Right renal cortex interstitium (tissue), 3 donors: ENCODE data around the gene PLXNB1. TPM values are rescaled to one million over a fixed set of nuclear protein-coding genes. Genes with fewer than 3 reads are reported as not detected.
A peak's percentile ranks its signal among the peaks of the same experiment; 100 is the strongest.

Experiments used
- DNase-seq, 3 donors: peaks; one replicate each; pipeline ENCODE4 v3.0.0-alpha.2; 2013; ENCODE audit warnings: low read depth in 3 of 3, low spot score in 2 of 3
- polyA plus RNA-seq, 3 donors: library from polyadenylated mRNA; unstranded; fragments of 120-200 nt; gene quantifications; one replicate each; pipeline ENCODE4 v1.2.1, GENCODE V29; 2013; ENCODE audit not compliant: insufficient read length in 3 of 3

The PLXNB1 gene
- polyA plus RNA-seq, 3 donors, result 140 to 172 (median 150) TPM

- peak in 1 of 3 donors; percentile 71 for DNase-seq
Observed at GRCh38 chr3:48435774-48436476, 6.0 kb upstream of the PLXNB1 start.

- DNase-seq, result no peak
Observed at GRCh38 chr3:48435223-48435595, 5.3 kb upstream of the PLXNB1 start.

GRCh38 chr3:48434591-48435222, 4.8 kb upstream of the PLXNB1 start:
- no peak for DNase-seq

- DNase-seq, result no peak
Observed at GRCh38 chr3:48433472-48434118, 3.7 kb upstream of the PLXNB1 start.

DNA sequence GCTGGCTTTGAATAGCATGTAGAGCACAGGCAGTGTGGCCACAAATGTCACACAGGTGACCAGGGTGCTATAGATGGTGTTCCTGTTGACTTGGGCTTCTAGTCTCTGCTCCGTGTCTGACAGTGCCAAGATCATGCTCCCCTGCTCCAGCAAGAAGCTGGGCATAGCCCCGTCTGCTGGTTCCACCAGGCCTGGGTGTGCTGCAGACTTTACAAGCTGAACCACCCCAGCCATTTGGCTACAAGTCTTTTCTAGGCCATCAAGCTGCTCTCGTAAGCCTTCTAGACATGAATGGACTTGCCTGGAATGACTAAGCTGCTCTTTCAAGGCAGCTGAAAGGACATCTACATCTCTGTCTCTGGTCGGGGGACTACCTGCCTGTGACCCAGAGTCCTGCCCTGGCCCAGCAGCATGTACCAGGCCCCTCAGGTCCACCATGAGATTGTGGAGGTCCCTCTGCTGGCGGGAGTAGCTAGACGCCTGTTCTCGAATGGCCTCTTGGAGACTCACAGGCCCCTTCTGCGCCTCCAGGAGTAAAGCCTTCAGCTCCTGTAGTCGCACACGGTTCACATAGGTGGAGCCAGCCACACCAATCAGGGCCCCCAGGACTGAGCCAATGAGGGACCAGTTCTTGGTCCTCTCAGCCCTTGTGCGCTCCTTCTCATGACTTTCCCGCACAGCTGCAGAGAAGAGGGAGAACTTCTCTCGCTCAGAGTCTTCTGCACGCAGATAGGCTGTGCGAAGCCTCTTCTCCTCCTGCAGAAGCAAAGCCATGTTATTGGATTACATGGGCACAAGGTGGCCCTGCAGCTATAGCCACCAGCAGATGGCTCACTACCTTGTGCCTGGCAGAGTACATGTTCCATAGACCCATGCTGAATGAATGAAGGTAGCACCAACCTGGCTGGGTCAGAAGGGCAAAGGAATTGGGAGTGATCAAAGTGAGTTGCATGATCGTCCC, 2.8 kb upstream of the PLXNB1 start:
- DNase-seq, result no peak

DNA sequence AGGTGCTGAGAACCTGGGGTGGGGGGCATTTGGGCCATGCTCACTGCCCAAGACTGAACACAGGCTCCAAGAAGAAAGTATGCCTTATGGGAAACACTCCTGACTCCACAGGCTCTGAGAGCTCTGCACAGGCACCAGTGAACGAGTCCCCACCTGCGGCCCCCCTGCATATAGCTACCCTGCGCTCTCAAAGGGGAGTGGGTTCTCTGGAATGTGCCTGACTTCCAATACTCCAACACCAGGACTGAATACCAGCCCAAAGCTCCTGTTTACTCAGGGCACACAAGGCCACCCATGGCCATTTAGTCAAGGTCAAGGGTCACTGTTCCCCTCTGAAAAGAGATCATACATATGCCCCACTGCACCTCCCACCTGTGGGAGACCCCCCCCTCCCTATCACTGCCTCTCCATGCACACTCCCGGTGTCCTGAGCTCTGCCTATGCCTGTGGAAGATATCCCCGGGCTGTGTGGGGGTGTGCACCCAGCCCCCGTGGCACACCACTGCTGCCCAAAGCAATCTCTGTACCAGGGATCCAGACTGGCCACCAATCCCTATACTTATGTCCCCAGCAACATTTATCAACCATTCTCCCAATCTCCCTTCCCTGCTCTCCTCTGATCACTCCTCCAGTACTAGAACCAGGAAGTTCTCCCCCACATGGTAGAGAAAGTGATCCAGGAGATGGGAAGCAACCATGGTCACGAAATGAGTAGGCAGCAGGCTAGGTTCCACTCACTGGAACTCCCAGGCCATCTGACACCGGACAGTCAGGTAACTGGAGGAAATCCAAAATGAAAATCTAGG, 1.5 kb upstream of the PLXNB1 start:
- no peak for DNase-seq

GRCh38 chr3:48430708-48431101, 819 bp upstream of the PLXNB1 start:
- DNase-seq, result no peak

GRCh38 chr3:48429317-48429959, 448 bp downstream of the PLXNB1 start:
- no peak for DNase-seq

DNA sequence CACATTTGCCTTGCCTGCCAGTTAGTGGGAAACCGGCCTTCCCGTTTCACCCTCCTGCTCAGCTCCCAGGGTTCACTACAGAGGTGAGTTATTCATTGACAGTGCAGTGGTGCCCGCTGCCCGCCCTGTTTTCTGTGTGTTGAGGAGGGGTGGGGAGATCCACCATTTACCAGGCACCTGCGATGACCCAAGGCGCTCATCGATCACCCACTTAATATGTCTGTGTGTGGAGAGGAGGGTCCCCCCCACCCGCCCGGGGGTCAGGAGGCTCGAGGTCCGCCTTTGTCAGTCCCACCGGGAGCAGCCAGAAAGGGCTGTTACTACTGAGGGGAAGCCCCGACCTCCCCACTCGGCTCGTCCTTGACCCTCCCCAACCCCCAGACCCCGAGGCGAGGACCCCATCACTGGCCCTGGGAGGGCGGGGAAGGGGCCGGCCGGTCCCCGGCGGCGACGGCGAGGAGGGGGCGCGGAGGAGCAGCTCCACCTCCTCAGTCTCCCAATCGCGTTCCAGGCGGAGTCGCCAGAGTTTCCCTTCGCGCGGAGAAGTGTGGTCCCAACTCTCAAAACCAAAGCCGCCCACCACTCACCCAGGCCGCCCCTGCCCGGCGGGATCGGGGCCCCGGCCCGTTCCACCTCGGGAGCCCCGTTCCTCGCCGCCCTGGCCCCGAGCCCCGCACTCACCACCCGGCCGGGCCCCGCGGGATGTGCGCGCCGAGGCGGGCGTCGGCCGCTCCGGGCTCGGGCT, 1.1 kb downstream of the PLXNB1 start:
- no peak for DNase-seq

DNA sequence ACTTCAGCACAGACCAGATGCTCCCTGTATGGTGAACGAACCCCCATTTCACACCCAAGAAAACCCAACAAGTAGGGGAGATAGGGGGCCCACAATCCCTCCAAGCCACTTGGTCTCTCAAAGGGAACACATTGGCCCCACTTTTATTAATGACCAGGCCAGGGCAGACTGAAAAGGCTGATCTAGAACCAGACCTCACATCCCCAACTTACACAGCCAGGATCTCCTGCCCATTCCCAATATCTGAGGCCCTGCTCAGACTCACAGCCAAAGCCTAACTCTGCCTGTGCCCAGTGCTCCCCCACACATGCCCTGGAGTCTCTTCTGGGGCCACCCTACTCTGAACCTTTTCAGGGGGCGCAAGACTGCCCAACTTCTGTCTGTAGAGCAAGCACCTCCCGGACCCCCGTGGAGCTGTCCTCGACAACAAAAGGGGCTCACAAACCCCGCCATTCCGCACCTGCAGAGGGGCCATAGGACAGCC, 1.8 kb downstream of the PLXNB1 start:
- no peak for DNase-seq

GRCh38 chr3:48427630-48427962, 2.3 kb downstream of the PLXNB1 start:
- DNase-seq, result no peak

DNA sequence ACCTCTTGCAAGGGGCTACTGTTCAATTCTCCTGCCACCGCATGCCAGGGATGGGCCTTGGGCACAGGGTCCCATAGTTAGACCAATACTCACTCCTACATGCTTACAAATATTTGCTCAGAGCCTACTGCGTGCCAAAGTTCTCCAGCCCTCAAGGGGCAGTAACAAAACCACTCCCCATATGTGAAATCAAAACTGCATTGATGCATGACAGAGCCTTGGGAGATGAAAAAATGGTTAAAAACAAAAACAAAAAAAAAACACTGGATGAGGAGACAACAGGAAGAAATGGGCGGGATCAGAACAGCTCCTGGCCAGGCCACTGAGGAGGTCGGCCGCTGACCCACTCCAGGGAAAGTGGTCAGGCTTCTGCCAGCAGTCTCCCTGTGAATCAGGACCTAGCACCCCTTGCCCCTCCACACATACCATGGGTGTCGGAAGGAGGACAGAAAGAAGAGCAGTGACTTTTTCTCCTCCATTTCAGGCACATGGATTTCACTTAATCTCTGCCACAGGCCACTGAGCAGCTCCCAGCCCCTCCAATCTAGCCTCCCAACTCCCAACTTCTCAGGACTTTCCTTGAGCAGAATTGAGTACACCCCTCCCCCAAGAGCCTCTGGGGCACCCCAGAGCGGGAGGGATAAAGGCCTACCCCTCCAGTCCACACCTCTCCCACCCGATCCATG, 2.8 kb downstream of the PLXNB1 start:
- no peak for DNase-seq

DNA sequence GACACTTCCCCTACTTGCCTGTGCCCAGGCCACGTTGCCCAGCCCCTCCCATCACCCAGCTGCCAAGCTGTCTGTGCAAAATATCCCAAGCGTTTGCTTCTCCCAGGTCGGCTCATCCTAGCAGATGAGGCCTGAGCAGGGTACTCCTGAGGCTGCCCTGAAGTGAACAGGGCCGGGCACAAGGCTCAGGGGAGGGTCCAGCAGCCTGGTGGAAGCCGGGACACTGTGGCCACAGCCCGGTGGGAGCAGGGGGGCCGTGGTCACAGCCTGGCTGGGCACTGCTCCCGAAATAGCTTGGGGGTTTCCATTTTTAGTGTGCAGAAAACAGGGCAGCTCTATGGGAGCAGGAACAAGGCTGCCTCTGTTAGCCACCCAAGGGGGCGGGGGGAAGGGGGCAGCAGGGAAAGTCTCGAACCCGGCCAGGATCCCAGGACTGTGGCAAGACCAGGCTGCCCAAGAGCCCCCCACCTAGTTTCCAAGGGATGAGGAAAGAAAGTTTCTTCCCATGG, 3.4 kb downstream of the PLXNB1 start:
- no peak for DNase-seq

- no peak for DNase-seq
Observed at GRCh38 chr3:48425281-48425812, 4.5 kb downstream of the PLXNB1 start.

GRCh38 chr3:48423883-48424695, 5.8 kb downstream of the PLXNB1 start:
- DNase-seq, result no peak

DNA sequence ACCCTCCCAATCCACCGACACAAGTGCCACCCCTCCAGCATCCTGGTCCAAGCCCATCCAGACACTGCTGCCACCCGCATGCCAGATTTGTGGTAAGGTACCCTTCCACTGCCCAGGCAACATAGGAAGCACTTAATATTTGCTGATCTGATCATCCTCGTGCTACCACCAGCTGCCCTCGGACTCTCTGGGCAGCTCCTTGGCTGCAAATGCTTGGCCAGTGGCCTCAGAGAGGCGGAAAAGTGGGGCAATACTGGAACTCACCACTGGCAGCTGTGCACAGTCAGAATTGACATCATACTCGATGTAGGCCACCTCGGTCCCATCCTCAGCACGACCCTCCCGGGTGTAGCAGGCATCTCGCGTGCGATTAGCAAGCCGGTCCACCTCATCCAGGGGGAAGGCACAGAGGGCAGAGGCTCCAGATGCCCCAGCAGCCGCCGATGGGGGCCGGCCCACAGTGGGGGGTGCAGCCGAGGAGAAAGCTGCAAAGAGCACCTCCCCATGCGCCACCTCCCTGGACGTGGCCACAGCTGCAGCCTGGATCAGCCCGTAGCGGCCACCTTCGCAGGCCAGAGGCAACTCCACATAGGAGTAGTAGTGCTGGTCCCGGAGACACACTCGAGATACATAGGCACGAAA, 6.5 kb downstream of the PLXNB1 start:
- DNase-seq, result no peak

GRCh38 chr3:48422681-48423080, 7.2 kb downstream of the PLXNB1 start:
- DNase-seq, result no peak
